Effector CD4-positive, alpha-beta T cell (primary cell): ENCODE results near the gene EI24.
A peak's percentile ranks its signal among the peaks of the same experiment; 100 is the strongest.
"Not testable (repeated sequence)": the region's sequence is repeated elsewhere in the genome, so short reads cannot be mapped to it uniquely, and the experiment has no call there.

Experiments used
- DNase-seq: peaks from one replicate; pipeline ENCODE4 v3.0.0-alpha.2; 2020
- total RNA-seq: gene quantifications from one replicate; lab custom pipeline; 2026; lab: John Stamatoyannopoulos, UW

EI24 gene
- total RNA-seq, result 32.8 reads per million, percentile 58 among the genes with 10 or more reads in this experiment

DNA sequence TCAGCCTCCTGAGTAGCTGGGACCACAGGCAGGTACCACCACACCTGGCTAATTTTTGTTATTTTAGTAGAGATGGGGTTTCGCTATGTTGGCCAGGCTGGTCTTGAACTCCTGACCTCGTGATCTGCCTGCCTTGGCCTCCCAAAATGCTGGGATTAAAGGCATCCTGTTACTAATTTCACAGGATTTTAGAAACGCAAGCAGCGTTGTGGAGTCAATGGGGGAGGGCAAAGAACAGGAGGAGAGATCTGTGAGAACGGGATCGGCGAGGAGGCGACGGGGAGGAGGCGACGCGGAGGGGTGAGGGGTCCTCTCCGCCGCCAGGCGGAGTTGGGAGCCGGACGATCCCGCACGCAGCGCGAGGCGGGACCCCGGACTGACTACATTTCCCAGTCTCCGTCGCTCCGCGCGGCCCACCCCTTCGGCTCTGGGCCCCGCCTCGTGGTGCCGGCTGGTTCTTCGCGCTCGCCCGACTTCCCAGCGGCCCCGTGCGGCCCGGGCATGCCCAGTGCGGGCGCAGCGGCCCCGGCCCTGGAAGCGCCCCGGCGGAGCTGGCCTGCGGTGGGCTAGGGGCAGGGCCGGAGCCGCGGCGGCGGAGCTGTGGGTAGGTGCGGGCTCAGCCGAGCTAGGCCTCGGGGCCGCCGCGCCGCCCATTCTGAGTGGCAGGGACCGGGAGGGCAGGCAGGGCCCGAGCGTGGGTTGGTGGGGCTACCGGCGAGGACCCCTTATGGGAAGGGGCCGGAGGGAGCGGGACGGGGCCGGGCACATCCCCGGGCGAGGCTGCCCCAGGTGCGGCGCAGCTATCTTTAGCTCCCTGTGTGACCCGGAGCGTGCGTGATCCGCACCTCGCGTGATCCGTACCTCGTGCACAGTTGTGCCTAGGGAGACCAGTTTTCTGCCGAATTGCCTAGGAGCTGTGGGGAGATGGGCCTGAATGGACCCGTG, at the start of gene EI24:
Gene EI24 (plus strand): TSS at position 508 of the 945 bp plus-strand sequence. CDS start 3,051 bp downstream, outside the sequence.
- DNase-seq, result peak; percentile 80

- no peak for DNase-seq
These were observed 49.1 kb upstream of the EI24 start for GRCh38 chr11:125519860-125520834.

- DNase-seq, result no peak
These were observed 44.0 kb upstream of the EI24 start for GRCh38 chr11:125525303-125525702.

DNA sequence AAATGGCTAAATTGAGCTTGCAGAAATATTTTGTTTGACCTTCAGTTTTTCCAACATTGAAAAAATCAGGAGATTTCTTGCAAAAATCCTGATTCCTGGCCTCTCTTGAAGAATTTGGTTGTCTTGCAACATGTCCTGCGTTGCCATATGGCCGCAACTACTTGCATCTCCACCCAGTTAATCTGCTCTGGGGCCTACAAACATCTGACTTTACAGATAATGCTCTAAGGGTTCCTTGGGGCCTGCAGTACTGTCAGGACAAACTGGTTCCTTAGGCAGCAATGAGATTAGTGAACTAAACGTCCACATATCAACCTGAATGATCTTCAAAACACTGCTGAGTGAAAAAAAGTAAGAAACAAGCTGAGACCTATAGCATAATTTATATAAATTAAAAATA, 36.6 kb upstream of the EI24 start:
- DNase-seq, result no peak

GRCh38 chr11:125535585-125535984, 33.7 kb upstream of the EI24 start:
- DNase-seq, result no peak

DNA sequence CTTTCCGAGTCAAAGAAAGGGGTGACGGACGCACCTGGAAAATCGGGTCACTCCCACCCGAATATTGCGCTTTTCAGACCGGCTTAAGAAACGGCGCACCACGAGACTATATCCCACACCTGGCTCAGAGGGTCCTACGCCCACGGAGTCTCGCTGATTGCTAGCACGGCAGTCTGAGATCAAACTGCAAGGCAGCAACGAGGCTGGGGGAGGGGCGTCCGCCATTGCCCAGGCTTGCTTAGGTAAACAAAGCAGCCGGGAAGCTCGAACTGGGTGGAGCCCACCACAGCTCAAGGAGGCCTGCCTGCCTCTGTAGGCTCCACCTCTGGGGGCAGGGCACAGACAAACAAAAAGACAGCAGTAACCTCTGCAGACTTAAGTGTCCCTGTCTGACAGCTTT, 32.4 kb upstream of the EI24 start:
- DNase-seq, result not testable (repeated sequence)

DNA sequence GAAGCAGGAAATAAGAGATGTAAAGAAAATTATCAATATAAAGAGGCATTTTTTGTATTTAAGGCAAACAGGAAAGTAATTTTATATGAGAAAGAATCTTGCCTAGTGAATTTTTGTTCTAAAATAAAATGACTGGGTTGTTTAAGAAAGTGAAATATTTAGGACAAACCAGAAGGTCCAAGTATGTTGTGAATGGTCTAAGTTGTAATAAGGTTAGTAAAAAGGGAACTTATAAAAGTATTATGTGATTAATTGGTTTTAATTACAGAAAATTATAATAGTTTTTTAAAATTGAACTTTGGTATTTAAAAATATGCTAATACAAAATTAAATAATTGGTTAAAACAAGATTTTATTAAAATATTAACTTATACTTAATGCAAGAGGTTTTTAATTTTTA, 26.6 kb upstream of the EI24 start:
- no peak for DNase-seq

DNA sequence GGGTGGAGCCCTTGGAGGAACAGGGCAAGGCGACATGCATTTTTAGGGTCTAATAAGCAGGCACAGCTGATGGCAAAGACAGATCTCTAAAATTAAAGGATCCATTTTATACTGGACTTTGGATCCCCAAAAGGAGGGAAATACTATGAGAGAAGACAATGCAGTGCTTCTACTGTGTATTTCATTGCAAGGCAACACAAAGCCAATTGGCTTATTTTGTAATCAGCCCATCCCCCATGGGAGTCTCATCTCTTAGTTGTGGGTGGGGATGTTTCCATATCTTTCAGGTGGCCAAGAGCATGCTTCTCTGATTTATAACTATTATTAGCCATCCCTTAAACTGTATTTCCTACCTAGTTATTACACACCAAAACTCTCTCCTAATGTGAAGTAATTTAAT, 18.5 kb upstream of the EI24 start:
- no peak for DNase-seq

- no peak for DNase-seq
These were observed 17.4 kb upstream of the EI24 start for GRCh38 chr11:125551835-125552342.

DNA sequence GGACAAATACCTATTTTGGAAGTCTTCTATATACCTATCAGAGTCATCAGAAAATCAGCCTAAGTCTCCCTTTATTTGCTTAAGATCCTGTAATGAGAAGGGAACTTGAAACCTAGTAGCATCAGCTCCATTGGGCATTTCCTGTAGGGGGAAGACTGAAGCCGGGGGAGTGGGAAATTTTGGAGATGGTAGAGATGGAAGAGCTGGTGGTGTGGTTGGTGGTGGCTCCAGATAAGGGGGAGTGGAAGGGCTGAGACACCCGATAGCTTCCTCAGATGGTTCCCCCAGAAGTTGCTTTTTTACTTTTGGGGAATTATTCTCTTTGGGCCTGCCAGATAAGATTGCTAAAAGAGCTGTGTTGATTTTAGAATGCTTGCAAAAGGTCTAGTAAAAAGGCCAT, 16.4 kb upstream of the EI24 start:
- DNase-seq, result no peak

DNA sequence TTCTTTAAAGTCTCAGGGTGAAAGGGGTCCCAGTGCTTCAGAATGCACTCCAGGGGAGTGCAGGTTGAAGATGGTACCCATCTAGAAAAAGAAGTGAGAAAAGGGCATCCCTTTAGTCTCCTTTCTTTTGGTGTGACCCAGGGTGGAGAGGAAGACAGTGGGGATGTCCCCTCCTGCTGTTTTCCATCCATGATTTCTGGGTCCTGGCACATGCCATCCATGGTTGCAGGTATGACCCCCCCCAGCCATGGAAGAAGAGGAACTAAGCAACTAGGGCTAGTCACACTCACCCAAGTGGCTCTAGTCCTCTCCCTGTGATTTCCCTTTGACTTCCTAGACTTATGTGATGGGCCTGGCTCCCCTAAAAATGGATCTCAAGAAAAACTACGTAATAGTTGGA, 15.9 kb upstream of the EI24 start:
- DNase-seq, result no peak

DNA sequence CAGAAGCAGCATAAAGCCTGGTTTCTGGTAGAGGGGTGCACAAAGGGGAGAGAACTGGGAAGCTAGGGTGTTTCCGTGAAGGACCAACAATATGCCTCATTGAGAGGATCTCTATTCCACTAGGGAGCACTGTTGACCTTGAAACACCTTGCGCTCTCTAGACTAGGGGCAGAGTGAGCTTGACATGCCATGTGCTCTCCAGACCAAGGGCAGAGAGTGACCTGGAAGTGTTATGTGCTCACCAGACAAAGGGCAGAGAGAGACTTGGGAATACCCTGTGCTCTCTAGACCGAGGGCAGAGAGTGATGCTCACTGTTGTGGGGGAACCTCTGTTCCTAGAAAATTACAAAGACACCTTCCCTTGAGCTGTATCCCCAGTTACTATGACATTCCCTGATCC, 15.2 kb upstream of the EI24 start:
- no peak for DNase-seq

DNA sequence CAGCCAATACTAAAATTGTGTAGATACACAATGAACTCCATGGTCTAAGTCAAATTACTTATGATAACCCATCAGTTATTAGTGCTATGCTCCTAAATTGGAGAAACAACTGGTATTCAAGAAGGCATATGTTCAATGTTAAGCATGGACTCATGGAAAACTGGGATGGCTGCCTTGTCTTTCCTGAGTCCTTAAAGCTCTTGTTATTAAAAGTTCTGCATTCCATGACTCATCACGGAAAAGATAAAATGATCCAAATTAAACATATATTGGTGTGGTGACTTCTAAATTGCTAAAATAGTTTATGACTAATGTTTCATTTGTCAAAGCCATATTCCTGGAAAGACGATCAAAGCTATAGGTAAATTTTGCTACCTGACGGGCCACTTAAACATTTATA, 9.4 kb upstream of the EI24 start:
- no peak for DNase-seq

- DNase-seq, result no peak
These were observed 7.4 kb upstream of the EI24 start for GRCh38 chr11:125561924-125562323.

- DNase-seq, result no peak
These were observed 6.8 kb upstream of the EI24 start for GRCh38 chr11:125562430-125562829.

DNA sequence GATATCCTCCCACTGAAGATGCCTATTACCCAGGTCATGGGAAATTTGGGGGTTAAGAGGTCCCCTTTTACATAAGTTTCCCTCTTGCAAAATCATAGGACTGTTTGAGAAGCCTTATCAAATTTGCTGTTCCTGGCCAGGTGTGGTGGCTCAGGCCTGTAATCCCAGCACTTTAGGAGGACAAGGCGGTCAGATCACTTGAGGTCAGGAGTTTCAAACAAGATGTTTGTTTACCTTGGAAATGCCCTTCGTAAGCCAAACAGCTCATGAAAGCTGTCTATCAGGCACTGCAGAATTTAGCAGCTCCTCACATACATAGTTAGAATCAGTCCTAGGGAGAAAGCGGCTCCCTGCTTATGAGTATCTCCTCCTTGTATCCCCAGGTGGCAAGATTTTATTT, 4.9 kb upstream of the EI24 start:
- DNase-seq, result no peak

DNA sequence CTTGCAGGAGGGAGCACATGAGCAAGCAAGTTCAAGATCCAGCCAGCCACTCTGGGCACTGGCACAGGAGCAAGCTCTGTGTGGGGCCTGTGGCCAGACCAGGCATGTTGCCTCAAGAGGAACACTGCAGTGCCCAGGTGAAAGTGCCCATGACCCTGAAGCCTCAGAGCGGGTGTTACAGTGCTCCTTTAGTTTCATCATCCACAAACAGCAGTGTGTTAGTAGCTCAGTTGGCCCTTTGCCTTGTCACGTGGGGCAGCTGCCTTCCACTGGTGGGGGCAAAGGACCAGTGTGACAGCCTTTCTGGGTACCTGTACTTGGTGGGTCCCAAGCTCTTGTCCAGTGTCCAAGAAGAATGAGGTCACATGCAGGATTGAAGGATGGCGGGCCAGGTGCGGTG, 3.0 kb upstream of the EI24 start:
- DNase-seq, result no peak

DNA sequence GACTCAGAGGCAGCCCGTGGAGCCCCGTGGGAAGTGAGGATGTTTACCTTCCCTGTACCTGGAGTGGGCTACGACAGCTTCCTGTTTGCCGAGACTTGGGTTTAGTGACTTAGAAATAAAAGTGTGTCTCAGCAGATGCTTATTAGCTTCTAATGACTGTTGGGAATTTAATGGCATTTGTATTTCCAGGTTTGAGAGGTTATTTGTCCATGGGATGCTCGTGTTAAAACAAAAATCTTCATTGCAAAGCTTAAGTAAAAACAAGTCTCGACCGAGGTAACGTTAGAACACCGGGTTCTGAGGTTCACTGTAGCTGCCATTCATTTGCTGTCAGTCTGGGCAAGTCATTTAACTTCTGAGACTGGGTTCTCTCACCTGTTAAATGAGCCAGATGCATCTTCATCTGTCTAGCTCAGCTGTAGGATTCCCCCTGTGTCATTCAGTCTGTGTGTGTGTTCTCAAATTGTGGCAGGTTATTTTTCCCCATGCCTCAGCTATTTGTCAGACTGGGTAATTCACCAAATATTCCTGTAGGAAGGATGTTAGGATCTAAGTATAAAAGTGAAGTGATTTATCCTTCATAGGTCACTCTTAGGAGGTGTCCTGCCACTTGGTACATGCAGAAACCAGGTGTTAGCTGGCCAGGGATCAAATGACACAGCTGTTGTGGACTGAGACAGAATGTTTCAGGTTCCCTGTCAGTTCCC, 791 bp downstream of the EI24 start:
- no peak for DNase-seq

DNA sequence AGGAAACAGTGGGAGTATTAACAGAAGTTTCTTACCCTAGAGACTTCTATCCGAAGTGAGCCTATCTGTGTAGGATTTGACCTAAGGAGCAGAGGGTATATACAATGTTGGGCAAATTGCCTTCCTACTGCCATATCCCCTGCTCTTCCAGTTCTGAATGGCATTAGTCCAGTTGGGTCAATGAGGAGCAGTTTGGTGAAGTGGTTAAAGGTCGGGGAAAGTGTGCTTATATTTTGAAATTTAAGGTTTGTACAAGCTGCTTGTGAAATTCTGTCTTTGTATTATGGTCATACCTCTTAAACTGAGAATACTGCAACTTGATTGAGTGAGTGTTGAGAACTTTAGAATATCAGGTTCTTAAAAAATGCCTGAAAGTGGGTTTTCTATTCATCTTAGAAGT, 1.7 kb downstream of the EI24 start:
- DNase-seq, result no peak

- DNase-seq, result no peak
These were observed 3.6 kb downstream of the EI24 start for GRCh38 chr11:125572916-125573315.

GRCh38 chr11:125577181-125577580, 7.9 kb downstream of the EI24 start:
- DNase-seq, result not testable (repeated sequence)

GRCh38 chr11:125578783-125579182, 9.5 kb downstream of the EI24 start:
- no peak for DNase-seq

DNA sequence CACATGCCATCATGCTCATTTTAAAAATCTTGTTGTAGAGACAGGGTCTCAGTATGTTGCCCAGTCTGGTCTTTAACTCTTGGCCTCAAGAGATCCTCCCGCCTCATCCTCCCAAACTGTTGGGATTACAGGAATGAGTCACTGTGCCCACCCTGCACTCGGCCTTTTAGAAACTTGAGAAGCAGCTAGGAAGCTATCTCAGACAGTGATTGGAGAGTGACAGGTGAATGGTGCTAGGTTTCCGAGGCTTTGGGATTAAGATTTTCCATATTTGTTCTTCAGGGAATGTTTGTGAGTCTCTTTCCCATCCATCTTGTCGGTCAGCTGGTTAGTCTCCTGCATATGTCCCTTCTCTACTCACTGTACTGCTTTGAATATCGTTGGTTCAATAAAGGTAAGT, 10.5 kb downstream of the EI24 start:
- no peak for DNase-seq
